Activated CD4-positive, alpha-beta T cell treated with anti-CD3 and anti-CD28 coated beads, Interleukin-2, amount 50 U/mL, for 24 hours (primary cell): ENCODE data around the gene CCNI2.

Source experiments
- DNase-seq, 2 donors: peaks; one replicate each; pipeline ENCODE4 v3.0.0-alpha.2; 2020; ENCODE audit warnings: low read depth in 1 of 2, low spot score in 1 of 2

CCNI2 gene, protein sequence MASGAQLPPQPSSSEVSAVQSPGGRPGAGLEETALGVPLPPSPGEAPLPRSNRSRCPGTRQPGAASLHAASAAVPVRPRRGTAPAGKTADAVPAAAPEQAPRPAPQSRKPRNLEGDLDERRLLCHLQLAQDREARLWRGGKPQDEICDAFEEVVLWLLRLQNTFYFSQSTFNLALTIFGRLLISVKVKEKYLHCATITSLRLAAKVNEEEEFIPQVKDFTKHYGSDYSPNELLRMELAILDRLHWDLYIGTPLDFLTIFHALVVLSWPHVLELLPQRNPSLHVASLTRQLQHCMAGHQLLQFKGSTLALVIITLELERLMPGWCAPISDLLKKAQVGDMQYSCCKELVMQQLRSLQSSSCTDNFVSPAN

DNA sequence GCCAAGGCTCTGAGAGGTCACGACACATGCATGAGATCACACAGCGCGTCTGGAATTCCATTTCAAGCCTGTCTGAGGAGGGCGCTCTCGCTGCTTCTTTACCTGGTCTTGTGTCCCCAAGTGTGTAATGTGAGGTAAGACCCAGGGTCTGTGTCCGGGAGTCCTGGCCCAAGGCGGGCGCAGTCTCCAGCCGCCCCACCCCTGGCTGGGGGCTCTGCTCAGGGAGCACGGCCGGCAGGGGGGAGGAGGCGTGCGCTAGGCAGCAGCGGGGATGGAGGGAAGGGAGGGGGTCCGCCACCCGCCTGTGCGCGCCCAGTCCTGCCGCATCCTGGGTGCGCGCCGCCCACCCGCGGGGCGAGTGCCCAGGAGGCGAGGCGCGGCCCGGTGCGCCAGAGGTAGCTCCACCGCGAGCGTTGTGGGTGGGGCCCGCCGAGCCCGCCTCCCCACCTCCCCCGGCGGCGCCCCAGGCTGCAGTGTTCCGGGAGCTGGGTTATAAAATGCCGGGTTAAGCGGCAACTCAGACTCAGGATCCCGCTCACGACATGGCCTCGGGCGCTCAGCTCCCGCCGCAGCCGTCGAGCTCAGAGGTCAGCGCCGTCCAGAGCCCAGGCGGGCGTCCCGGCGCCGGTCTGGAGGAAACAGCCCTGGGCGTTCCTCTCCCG, at the start of gene CCNI2:
TSS of gene CCNI2 (plus strand) at position 473 of the 662 bp plus-strand sequence. CDS start at position 543, 70 bp downstream.
- peak; percentile 32 to 50 for DNase-seq

GRCh38 chr5:132704875-132705274, 42.4 kb upstream of the CCNI2 start:
- DNase-seq = no peak

- DNase-seq = no peak
Measured at GRCh38 chr5:132708645-132709044, 38.6 kb upstream of the CCNI2 start.

- no peak for DNase-seq
Measured at GRCh38 chr5:132714456-132715307, 32.5 kb upstream of the CCNI2 start.

GRCh38 chr5:132718544-132719312, 28.5 kb upstream of the CCNI2 start:
- DNase-seq = no peak

GRCh38 chr5:132725745-132726144, 21.5 kb upstream of the CCNI2 start:
- DNase-seq = no peak

GRCh38 chr5:132729896-132730295, 17.3 kb upstream of the CCNI2 start:
- no peak for DNase-seq

GRCh38 chr5:132733499-132734148, 13.6 kb upstream of the CCNI2 start:
- DNase-seq = no peak

GRCh38 chr5:132734687-132735086, 12.5 kb upstream of the CCNI2 start:
- DNase-seq = no peak

GRCh38 chr5:132736853-132737833, 10.1 kb upstream of the CCNI2 start, which contains the start of gene KIF3A:
Gene KIF3A (minus strand): TSS chr5:132737546. CDS start chr5:132737419, 127 bp downstream.
- peak; percentile 96 to 97 for DNase-seq

- no peak for DNase-seq
Measured at GRCh38 chr5:132737982-132738681, 9.1 kb upstream of the CCNI2 start.

DNA sequence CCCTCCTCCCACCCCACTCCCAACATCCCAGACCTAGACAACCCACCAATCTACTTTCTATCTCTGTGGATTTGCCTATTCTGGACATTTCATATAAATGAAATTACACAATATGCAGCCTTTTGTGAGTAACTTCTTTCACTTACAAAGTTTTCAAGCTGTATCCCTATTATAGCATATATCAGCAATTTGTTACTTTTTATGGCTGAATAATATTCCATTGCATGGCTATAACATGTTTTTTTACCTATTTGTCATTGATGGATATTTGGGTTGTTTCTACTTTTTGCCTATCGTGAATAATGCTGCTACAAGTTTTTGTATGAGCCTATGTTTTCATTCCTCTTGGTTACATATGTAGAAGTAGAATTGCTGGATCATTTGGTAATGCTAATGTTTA, 8.0 kb upstream of the CCNI2 start:
- no peak for DNase-seq

DNA sequence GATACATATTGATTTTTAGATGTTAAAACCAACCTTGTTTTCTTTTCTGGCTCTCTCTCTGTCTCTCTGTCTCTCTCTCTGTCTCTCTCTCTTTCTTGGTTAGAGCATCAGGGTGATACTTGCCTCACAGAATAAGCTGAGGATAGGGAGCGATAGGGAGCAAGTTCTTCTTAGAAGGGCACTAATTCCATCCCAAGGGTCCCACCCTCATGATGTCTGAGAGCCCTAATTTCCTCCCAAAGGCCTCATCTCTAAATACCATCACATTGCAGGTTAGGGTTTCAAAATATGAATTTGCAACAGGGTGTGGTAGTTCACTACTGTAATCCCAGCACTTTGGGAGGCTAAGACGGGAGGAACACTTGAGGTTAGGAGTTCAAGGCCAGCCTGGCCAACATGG, 5.1 kb upstream of the CCNI2 start:
- DNase-seq = no peak

- DNase-seq = no peak
Measured at GRCh38 chr5:132742626-132743025, 4.6 kb upstream of the CCNI2 start.

- no peak for DNase-seq
Measured at GRCh38 chr5:132744659-132745058, 2.6 kb upstream of the CCNI2 start.

DNA sequence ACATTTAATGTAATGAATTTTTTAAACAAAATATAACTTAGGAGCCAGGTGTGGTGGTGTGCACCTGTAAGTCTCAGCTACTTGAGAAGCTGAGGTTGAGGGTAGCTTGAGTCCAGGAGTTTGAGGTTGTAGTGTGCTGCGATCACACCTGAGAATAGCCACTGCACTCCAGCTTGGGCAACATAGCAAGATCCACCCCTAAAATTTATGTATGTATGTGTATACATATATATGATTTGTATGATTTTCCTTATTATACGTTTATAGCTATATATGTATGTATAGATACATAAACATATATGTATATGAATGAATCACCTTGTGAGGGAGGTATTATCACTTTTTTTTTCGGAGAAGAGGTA, 653 bp upstream of the CCNI2 start:
- no peak for DNase-seq

DNA sequence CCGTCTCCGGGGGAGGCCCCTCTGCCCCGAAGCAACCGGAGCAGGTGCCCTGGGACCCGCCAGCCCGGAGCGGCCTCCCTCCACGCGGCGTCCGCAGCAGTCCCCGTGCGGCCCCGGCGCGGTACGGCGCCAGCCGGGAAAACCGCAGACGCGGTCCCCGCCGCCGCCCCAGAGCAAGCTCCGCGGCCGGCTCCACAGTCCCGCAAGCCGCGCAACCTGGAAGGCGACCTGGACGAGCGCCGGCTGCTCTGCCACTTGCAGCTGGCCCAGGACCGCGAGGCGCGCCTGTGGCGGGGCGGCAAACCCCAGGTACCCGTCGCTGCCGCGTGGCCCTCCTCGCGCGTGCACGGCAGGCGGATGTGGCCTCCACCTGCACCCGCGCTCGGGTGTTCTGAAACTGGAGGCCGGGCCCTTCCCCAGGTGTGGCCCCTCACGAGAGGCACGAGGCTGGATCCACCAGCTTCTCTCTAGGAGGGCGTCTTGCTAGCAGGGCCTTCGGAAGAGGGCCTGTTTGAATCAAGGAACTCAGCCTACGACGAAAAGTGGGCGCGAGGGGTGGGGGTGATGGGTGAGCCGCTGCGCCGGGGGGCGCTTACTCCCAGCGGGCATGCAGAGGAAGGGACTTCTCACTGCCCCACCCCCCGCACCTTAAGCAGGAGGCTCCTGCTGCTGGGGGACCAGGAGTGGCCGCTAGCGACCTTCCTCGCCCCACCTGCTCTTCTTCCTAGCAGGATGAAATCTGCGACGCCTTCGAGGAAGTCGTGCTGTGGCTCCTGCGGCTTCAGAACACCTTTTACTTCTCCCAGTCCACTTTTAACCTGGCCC, 602 bp downstream of the CCNI2 start:
- peak in 1 of 2 donors; percentile 25 for DNase-seq

- no peak for DNase-seq
Measured at GRCh38 chr5:132748522-132749000, 1.3 kb downstream of the CCNI2 start.
